Lung (tissue), 12 donors: ENCODE results near the gene PARD3B. TPM values are rescaled to one million over a fixed set of nuclear protein-coding genes. Genes with fewer than 3 reads are reported as not detected.

ENCODE experiments used
- ATAC-seq: fragments of 200-7000 bp; cut with Tn5 transposase; one replicate; pipeline ENCODE4 v1.9.1; 2020; ENCODE audit warnings: moderate number of reproducible peaks; ENCODE audit not compliant: insufficient read depth, low FRiP score
- DNase-seq, 3 donors: peaks; one replicate each; pipeline ENCODE4 v3.0.0-alpha.2; 2013 to 2017
- H3K27ac ChIP-seq, 2 donors: one replicate each; pipeline ENCODE4 v1.5.1; 2013; ENCODE audit warnings: mild to moderate bottlenecking in 2 of 2, moderate library complexity in 2 of 2, control low read depth in 1 of 2, inconsistent platforms in 1 of 2, low read depth in 1 of 2, low read length in 1 of 2
- H3K27me3 ChIP-seq, 3 donors: one replicate each; pipeline ENCODE4 v1.5.1; 2013; ENCODE audit warnings: low read length in 2 of 3; ENCODE audit not compliant: control insufficient read depth in 3 of 3, insufficient read depth in 3 of 3
- H3K36me3 ChIP-seq, 4 donors: one replicate each; pipeline ENCODE4 v1.5.1; 2013; ENCODE audit warnings: low read length in 4 of 4, mild to moderate bottlenecking in 1 of 4, moderate library complexity in 1 of 4; ENCODE audit not compliant: control insufficient read depth in 4 of 4, insufficient read depth in 4 of 4
- H3K4me1 ChIP-seq, 5 donors: one replicate each; pipeline ENCODE4 v1.5.1; 2013; ENCODE audit warnings: low read length in 5 of 5, mild to moderate bottlenecking in 2 of 5, moderate library complexity in 1 of 5; ENCODE audit not compliant: control insufficient read depth in 5 of 5, insufficient read depth in 5 of 5
- H3K4me3 ChIP-seq: one replicate; pipeline ENCODE4 v1.5.1; 2013; ENCODE audit warnings: mild to moderate bottlenecking, control low read depth, moderate library complexity
- H3K9ac ChIP-seq, 2 donors: one replicate each; pipeline ENCODE4 v1.5.1; 2013; ENCODE audit warnings: low read length in 2 of 2, control low read depth in 1 of 2; ENCODE audit not compliant: insufficient read depth in 1 of 2
- H3K9me3 ChIP-seq, 4 donors: one replicate each; pipeline ENCODE4 v1.5.1; 2013; ENCODE audit warnings: low read length in 3 of 4, mild to moderate bottlenecking in 1 of 4, moderate library complexity in 1 of 4; ENCODE audit not compliant: control insufficient read depth in 4 of 4, insufficient read depth in 3 of 4
- WGBS, 2 donors: extraction: QIAGEN DNeasy Blood & Tissue Kit; methylation state at CpG; one replicate each; pipeline ENCODE4 v1.1.7; 2013; 5-methylcytosine and 5-hydroxymethylcytosine counted together
- polyA plus RNA-seq, 2 donors: library from polyadenylated mRNA; stranded (reverse); fragments of 200-250 nt; gene quantifications; one replicate each; pipeline ENCODE4 v1.2.1, GENCODE V29; 2013
- total RNA-seq, 2 donors: library from RNA; depleted of rRNA in 1 of 2; stranded (reverse); fragments of >200 nt in 1 of 2; gene quantifications; one replicate each; pipeline ENCODE4 v1.2.1, GENCODE V29; 2014 to 2021
- TF ChIP-seq, protein P1 (sequence below): IDR thresholded peaks from 2 replicates; pipeline ENCODE4 v1.5.1; 2012; ENCODE audit warnings: mild to moderate bottlenecking; ENCODE audit errors: control extremely low read depth, extremely low read depth
- donor health status: control.
- donor health status: control.
- donor health status: Bipolar disorder and iron deficiency.
- donor health status: healthy.
- donor health status: DM: yes; HTN: yes; CAD: no.

PARD3B gene
- total and polyA plus RNA-seq, 4 donors = 2.4 to 38.7 (median 17.1) TPM

DNA sequence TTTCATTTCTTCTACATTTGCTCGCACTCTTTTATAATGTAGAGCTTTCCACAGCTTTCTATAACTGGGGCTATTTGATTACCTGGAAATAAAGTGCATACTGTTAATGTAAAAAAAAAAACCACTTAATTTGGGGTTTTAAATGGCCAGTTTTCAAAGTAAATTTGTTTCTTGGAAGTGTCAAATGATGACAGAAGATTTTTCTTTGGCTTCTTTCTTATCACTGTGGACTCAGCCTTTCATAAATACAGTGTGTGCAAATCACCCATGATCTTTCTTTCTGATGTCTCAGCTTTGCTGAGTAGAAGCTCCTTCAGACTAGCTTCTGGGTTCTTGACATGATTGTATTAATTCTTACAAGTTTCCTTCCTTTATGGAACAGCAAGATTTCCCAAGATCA is 525.6 kb downstream of the PARD3B start:
- TF ChIP-seq, protein P1, sequence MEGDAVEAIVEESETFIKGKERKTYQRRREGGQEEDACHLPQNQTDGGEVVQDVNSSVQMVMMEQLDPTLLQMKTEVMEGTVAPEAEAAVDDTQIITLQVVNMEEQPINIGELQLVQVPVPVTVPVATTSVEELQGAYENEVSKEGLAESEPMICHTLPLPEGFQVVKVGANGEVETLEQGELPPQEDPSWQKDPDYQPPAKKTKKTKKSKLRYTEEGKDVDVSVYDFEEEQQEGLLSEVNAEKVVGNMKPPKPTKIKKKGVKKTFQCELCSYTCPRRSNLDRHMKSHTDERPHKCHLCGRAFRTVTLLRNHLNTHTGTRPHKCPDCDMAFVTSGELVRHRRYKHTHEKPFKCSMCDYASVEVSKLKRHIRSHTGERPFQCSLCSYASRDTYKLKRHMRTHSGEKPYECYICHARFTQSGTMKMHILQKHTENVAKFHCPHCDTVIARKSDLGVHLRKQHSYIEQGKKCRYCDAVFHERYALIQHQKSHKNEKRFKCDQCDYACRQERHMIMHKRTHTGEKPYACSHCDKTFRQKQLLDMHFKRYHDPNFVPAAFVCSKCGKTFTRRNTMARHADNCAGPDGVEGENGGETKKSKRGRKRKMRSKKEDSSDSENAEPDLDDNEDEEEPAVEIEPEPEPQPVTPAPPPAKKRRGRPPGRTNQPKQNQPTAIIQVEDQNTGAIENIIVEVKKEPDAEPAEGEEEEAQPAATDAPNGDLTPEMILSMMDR = no peak
- ATAC-seq (no peak), DNase-seq (no peak)
- no peaks in the 10 kb centered on the region for H3K36me3 ChIP-seq
- no peaks in the 10 kb centered on the region for H3K9me3 ChIP-seq
- H3K27ac ChIP-seq = no peak overlapping the region
- no peaks in the 10 kb centered on the region for H3K27me3 ChIP-seq
- no peak overlapping the region for H3K9ac ChIP-seq
- H3K4me3 ChIP-seq = no peak overlapping the region
- 95 to 97% methylated on average over 1 of the region's 1 CpG for WGBS, 2 donors
- H3K4me1 ChIP-seq = no peaks in the 10 kb centered on the region

DNA sequence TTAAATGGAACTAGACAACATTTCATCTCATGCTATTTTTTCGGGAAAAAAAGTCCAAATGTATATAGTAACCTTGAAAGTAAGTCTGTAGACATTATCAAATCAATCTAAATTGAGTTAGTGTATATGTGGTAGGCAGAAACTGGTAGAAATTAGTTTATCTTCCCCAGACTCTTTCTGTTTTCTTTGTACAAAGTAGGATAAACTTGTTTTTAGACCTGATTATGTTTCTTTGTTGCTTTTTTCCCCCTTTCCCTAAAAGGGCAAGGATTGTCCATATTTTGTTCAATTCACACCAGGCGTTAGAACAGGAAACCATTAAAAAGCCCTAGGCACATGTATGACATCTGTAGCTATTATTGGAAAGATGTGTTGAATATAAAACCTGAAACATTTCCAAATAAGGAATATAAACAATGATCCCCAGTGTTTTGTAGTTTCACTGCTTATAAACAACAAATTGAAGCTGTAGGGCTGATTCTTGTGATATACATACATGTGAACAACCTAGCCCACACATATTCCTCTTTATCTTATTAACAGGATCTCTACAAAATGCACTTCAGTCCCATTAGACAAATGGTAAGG is 528.3 kb downstream of the PARD3B start:
- DNase-seq (peak in 2 of 3 donors; percentile 37 to 41), ATAC-seq (no peak)
- no peaks in the 10 kb centered on the region for H3K4me1 ChIP-seq
- H3K4me3 ChIP-seq = no peak overlapping the region
- H3K27ac ChIP-seq = no peak overlapping the region
- H3K36me3 ChIP-seq = no peaks in the 10 kb centered on the region
- no peaks in the 10 kb centered on the region for H3K27me3 ChIP-seq
- no peaks in the 10 kb centered on the region for H3K9me3 ChIP-seq
- no peak overlapping the region for H3K9ac ChIP-seq
- TF ChIP-seq, protein P1 = no peak
- 81 to 87% methylated on average over 2 of the region's 2 CpGs for WGBS, 2 donors

GRCh38 chr2:205076405-205076804 is 531.1 kb downstream of the PARD3B start:
- TF ChIP-seq, protein P1 = no peak
- DNase-seq (no peak), ATAC-seq (no peak)
- Histone ChIP-seq H3K9me3 (no peaks in the 10 kb centered on the region), H3K27ac (no peak overlapping the region), H3K27me3 (no peaks in the 10 kb centered on the region), H3K9ac (no peak overlapping the region), H3K4me1 (no peaks in the 10 kb centered on the region), H3K4me3 (no peak overlapping the region), H3K36me3 (no peaks in the 10 kb centered on the region)
- 94 to 98% methylated on average over 3 of the region's 3 CpGs for WGBS, 2 donors

DNA sequence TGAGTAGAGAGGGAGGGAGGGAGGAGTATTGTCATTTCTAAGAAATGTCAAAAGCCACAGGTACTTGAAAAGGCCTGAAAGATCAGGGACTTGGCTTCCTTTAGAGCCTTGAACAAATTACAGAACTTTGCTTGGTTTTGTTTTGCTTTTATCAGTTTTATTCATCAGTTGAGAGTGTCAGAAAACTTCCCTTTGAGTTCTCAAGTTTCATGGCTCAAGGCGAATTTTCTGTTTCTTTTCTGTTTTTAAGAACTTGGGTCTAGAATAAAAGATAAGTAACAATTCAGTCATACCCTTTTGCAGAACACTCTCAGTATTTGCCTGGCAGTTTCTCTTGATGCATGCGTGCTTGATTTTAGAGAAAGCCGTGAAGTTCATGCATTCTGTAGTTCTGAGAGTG is 531.9 kb downstream of the PARD3B start:
- peaks cover 0 to under 1% (median 0%) of the 10 kb centered on the region in 5 donors for H3K4me1 ChIP-seq
- DNase-seq (peak in 1 of 3 donors; percentile 31), ATAC-seq (no peak)
- TF ChIP-seq, protein P1 = no peak
- WGBS, 2 donors = 29 to 51% methylated on average over 3 of the region's 3 CpGs
- no peak overlapping the region for H3K27ac ChIP-seq
- no peak overlapping the region for H3K4me3 ChIP-seq
- no peak overlapping the region for H3K9ac ChIP-seq
- peaks cover 0 to 1% (median 0%) of the 10 kb centered on the region in 4 donors for H3K36me3 ChIP-seq
- H3K9me3 ChIP-seq = no peaks in the 10 kb centered on the region
- H3K27me3 ChIP-seq = no peaks in the 10 kb centered on the region
